ENCODE results near the gene IQCH.
A peak's percentile ranks its signal among the peaks of the same experiment; 100 is the strongest.
"Not testable (repeated sequence)": the region's sequence is repeated elsewhere in the genome, so short reads cannot be mapped to it uniquely, and the experiment has no call there.

Gene IQCH

GRCh38 chr15:67343206-67343605, 88.6 kb downstream of the IQCH start:
- DNase-seq (ENCODE audit: insufficient read length, low spot score): no peak
- no peak for FAIRE-seq

- DNase-seq (ENCODE audit: insufficient read length, low spot score): no peak
- FAIRE-seq: no peak
Observed at GRCh38 chr15:67349634-67350033, 95.0 kb downstream of the IQCH start.

DNA sequence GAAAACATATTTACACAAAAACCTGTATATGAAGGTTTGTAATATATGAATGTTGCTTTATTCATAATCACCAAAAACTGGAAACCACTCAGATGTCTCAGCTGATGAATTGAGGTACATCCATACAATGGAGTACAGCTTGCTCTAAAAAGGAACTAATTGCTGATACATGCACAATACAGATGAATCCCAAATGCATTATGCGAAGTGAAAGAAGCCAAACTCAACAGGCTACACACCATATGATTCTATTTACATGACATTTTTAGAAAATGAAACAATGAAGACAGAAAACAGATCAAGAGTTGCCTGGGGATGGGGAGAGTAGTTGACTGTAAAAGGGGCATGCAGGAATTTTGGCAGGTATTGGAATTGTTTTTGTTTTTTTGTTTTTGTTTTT, 95.5 kb downstream of the IQCH start:
- FAIRE-seq: no peak
- DNase-seq (ENCODE audit: insufficient read length, low spot score): no peak

DNA sequence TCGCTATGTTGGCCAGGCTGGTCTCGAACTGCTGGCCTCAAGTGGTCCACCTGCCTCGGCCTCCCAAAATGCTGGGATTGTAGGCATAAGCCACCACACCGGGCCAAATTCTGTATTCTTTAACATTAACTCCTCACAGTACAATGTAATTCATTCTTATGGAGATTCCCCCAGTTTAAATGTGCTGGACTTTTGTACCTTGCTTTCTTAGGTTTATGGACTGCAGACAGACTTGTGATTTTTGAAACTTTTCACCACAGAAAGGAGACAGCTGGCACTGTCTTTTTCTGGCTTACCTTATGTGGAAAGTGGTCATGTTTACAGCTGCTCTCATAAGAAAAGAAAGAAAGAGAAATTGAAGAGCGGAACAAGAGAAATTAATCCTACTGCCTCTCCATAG, 103.8 kb downstream of the IQCH start:
- no peak for FAIRE-seq
- no peak for DNase-seq (ENCODE audit: insufficient read length, low spot score)

DNA sequence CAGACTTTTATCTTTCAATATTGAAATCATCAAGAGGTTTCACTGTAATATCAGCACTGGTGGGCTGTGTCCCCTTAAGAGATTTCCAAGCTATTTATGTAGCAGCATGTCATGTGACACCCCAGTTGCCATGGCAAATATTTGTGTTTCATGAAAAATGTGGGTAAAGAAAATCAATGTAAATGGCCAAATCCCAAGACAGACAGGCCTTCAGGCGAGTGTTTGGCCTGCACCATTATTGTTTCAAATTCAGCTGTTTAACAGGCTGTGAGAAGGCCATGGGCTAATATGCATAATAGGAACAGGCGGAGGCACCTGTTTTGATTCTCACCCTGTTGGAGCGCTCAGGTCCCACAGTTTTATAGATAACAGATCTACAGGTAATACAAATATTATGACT, 104.2 kb downstream of the IQCH start:
- no peak for DNase-seq (ENCODE audit: insufficient read length, low spot score)
- FAIRE-seq: no peak

DNA sequence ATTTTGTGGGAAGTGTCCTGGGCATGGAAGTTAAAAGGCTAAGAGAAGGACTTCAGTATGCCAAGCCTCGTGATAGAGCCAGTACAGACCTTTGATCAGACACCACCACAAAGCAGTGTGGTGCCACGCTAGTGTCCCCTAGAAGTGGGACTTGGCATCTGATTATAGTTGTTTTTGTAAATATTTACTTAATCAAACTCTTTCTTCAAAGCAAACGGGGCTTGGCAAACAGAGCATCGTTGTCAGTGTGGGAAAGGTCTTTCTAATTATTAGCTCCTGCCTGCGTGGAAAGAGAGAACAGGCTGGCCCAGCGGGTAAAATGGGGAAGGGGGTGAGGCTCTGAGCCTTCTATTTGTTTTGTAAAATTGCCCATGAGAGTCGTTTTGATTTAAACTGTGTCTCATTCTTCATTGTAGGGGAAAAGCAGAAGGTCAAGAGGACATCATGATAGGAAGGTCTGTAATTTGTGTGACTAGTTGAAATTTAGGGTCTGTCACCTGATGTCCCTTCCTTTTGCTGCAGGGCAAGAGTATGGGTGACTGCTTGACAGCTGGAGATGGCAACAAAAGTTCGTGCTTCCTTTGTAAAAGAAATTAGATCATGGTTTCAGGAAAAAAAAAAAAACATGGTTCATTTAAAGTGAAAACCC, 105.0 kb downstream of the IQCH start:
- DNase-seq (ENCODE audit: insufficient read length, low spot score) (no peak), FAIRE-seq (no peak)

DNA sequence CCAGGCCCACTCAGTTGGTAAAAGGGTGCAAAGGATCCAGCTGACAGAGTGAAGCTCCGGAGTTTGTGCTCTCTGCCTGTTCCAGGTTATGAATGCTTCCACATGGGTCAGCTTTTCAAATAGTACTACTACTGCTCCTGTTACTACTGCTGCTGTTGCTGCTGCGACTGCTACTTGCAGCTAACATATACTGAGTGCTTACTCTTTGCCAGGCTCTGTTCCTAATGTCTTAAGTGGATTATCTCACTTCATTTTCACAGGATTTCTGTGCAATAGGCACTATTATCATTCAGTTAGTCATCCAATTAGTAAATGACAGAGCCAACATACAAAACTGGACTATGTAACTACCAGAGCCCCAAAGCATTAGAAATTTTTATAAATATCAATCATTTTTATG, 106.5 kb downstream of the IQCH start:
- DNase-seq (ENCODE audit: insufficient read length, low spot score) (no peak), FAIRE-seq (no peak)

- not testable (repeated sequence) for FAIRE-seq; DNase-seq (ENCODE audit: insufficient read length, low spot score)
Observed at GRCh38 chr15:67363712-67364111, 109.1 kb downstream of the IQCH start.

GRCh38 chr15:67365994-67366393, 111.4 kb downstream of the IQCH start:
- no peak for FAIRE-seq

GRCh38 chr15:67366904-67367303, 112.3 kb downstream of the IQCH start:
- FAIRE-seq (peak; percentile 40), DNase-seq (ENCODE audit: insufficient read length, low spot score) (no peak)

More at GRCh38 chr15:67365994-67366393, 111.4 kb downstream of the IQCH start:
- DNase-seq (ENCODE audit: insufficient read length, low spot score): no peak

- no peak for DNase-seq (ENCODE audit: insufficient read length, low spot score)
- no peak for FAIRE-seq
Observed at GRCh38 chr15:67369359-67369998, 114.9 kb downstream of the IQCH start.

DNA sequence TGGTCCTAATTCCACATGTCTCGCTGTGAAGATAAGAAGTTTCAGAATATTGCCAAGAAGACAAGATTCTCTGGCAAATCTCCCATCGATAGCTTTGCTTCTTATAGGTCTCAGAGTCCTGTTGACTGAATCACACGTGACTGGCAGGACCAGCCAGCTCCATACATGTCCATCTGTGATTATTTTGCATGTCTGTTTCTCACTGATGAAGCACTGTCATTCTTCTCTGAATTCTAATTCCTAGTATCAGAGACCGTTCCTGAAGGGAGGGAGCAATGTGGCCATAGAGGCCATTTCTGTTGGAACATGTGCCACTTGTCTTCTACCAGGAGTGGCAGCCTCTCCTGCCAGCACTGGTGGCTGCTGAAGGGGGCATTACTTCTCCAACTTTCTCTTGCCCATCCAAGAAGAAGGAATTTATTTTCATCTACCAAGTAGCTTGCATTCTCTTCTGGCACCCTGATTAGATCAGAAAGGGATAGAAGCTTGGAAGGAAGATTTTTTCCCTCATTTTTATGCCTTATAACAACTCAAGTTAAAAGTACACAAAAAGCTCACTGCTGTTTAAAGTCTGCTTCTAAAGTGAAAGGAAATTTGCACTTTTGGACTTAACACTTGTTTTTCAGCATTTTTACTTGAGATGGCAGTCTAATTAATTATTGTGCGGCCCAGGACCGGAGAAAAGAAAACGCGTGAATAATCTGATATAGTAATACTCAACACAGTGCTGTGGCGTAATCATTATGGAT, 115.8 kb downstream of the IQCH start:
- no peak for FAIRE-seq
- DNase-seq (ENCODE audit: insufficient read length, low spot score): no peak

GRCh38 chr15:67372543-67372942, 118.0 kb downstream of the IQCH start:
- FAIRE-seq (no peak), DNase-seq (ENCODE audit: insufficient read length, low spot score) (no peak)

- DNase-seq (ENCODE audit: insufficient read length, low spot score) (no peak), FAIRE-seq (no peak)
Observed at GRCh38 chr15:67372986-67373675, 118.5 kb downstream of the IQCH start.

DNA sequence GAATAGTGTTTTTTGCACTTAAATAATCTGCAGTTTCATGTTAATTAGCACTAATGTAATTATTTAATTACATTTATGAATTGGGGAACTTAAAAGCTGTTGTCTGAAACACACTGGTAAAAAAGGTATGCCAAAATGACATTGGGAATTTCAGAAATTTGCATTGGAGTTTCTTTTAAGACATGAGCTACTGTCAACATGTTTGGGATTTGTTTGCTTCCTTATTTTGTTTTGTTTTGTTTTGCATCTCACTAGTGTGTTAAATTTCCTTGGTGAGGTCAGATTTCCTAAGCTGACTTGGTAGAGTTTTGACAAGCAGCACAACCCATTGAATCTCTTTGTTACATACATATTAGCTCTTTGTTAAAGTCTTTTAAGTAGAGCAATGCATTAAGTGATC, 119.4 kb downstream of the IQCH start:
- no peak for FAIRE-seq

DNA sequence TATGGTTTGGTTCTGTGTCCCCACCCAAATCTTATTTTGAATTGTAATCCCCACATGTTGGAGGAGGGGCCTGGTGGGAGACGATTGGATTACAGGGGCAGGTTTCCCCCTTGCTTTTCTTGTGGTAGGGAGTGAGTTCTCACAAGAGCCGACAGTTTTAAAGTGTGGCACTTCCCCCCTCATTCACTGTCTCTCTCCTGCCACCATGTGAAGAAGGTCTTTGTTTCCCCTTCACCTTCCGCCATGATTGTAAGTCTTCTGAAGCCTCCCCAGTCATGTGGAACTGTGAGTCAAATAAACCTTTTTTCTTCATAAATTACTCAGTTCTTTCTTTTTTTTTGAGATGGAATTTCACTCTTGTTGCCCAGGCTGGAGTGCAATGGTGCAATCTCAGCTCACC, 124.9 kb downstream of the IQCH start:
- no peak for FAIRE-seq
- DNase-seq (ENCODE audit: insufficient read length, low spot score): no peak

More for the DNA sequence above, 119.4 kb downstream of the IQCH start:
- no peak for DNase-seq (ENCODE audit: insufficient read length, low spot score)

DNA sequence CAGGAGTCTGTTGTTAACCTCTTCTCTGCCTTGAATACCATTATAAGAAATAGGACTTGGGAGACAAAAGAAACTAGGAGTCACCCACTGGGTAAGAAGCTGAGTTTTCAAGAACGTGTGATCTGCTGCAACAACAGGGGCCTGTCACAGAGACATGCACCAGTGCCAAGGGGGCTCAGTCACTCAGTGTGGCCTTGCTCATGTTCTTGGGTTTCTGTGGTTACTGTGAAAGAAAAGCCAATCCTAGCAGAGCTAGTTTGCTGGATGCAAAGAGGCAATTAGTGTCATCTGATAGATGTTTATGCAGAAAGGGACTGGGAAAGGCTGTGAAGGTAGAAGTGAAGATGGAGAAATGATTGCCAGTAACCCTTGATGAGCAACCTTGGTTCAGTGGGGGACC, 126.3 kb downstream of the IQCH start:
- no peak for FAIRE-seq
- DNase-seq (ENCODE audit: insufficient read length, low spot score): no peak

GRCh38 chr15:67381416-67382045, 126.9 kb downstream of the IQCH start:
- DNase-seq (ENCODE audit: insufficient read length, low spot score) (no peak), FAIRE-seq (no peak)

GRCh38 chr15:67382723-67383122, 128.1 kb downstream of the IQCH start:
- DNase-seq (ENCODE audit: insufficient read length, low spot score) (no peak), FAIRE-seq (no peak)

DNA sequence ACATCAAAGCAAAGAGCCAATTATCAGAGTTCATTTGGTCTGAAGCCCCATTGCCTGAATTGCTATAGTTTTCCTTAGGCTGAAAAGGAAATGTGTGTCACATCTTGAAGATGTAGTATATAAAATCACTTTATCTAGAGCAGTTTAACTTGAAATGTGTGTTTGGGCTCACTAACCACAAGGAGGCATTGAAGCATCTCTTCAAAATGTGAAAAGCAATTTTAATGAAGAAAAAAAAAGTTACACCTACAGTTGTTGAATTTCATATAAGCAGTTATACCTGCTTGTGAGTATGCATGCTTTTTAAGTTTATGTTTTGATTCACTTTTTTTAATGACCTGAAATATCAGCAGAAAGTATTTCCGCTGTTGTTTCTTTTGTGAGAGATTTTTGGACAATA, 129.3 kb downstream of the IQCH start:
- FAIRE-seq (no peak), DNase-seq (ENCODE audit: insufficient read length, low spot score) (no peak)

GRCh38 chr15:67384761-67385160, 130.2 kb downstream of the IQCH start:
- DNase-seq (ENCODE audit: insufficient read length, low spot score) (no peak), FAIRE-seq (no peak)

Measured in GM19239 (cell line).